GM19240 (cell line): ENCODE data around the gene HES7.
A peak's percentile ranks its signal among the peaks of the same experiment; 100 is the strongest.

ENCODE experiments used
- DNase-seq: peaks from one replicate; pipeline ENCODE4 v3.0.0; 2011; ENCODE audit warnings: low spot score; ENCODE audit not compliant: insufficient read length

HES7 gene

DNA sequence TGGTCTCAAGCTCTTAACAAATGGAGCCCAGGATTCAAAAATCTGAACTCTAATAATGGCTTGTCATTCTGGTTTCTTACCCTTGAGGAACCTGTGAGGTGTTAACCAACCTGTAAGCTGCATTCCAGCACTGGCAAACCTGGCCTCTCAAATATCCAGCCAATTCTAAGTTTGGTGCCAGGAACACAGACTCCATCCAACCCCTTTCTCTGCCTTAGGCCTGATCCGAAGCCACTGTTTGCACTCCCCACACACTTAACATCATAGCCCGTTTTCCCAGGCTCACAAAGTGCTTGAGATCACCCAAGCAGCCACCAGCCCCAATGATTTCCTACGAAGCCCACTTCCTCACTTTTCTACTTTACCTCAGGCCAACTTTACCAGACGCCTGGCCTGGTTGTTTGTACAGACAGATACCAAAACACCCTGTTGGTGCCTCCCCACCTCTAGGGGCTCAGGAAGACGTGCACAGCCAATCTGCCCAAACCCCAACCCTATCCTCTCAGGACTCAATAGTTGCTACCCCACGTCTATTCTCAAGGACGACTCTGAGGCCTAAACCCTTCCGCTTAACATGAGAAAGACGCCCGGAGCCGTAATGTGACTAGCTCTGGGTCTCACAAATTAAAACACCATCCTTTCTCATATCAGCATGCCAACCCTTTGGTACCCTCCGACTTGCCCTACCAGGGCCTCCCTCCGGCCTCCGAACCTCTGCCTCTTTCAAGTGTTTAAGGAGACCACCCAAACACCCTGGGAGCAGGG lies 31.5 kb upstream of the HES7 start:
- DNase-seq: no peak

DNA sequence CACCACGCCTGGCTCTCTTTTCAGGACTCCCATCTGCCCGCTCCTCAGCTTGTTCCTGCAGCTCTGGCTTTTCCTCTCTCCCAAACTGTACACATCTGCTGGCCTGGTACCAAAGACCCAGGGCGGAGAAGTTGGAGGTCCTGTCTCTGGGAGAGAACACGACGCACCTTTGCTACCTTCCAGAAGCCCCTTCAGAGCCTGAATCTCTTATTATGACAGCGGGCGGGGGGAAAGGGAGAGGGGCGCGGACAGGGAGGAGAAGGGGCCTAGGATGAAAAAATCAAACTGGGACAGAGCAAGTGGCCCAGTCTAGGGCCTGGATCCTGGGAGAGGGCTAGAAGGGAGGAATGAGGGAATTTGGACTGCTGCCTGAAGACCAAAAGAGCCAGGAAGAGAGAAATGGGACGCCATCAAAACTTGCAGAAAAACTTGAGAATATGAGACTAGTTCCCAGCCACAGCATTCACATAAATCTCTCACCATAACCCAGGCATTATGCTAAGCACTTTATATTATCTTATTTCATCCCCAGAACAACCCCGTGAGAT lies 30.8 kb upstream of the HES7 start:
- DNase-seq: no peak

DNA sequence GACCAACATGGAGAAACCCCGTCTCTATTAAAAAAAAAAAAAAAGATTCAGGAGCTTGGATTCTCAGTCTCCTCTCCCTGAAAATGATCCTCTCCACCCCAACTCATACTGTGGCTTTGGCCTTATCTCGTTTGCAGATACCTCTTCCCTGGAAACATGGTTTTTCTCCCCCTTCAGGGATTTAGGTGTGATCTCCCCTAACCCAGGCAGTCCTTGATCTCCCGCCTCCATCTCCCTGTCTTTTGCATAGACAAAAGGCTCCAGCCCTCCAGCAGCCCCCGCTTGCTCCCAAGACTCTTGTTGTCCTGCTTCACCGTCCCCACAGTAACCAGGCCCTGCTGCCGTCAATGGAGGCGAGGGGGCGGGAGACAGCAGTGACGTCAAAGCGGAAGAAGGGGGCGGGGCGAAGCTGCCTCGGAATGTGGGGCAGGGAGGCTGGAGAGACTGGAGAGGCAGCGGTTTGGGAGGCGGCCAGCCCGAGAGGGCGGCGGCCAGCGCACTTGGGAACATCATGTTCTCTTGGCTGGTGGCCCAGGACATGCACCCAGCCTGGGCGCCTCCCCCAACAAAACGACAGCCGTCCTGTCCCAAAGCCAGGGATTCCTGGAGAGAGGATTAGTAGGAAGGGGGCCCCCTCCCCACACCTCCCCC lies 30.2 kb upstream of the HES7 start:
- DNase-seq: no peak

DNA sequence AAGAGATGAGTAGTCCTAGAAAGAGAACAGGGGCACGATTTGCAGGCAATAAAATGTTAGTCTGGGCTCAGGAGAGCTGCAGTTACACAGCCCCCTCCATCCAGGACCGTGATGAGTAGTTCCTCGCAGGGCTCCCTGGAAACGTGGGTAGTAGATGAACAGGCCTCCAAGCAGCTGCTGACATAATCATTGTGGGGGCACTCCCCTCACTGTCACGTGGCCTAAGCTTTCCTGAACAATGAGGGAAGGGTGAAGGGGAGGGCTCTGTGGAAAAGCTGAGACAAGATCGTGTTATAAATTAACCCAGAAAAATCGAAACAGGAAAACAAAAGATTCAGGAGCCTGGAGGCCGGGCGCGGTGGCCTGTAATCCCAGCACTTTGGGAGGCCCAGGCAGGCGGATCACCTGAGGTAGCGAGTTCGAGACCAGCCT lies 29.6 kb upstream of the HES7 start:
- no peak for DNase-seq

- no peak for DNase-seq
Measured at GRCh38 chr17:8153031-8153451, 29.1 kb upstream of the HES7 start.

DNA sequence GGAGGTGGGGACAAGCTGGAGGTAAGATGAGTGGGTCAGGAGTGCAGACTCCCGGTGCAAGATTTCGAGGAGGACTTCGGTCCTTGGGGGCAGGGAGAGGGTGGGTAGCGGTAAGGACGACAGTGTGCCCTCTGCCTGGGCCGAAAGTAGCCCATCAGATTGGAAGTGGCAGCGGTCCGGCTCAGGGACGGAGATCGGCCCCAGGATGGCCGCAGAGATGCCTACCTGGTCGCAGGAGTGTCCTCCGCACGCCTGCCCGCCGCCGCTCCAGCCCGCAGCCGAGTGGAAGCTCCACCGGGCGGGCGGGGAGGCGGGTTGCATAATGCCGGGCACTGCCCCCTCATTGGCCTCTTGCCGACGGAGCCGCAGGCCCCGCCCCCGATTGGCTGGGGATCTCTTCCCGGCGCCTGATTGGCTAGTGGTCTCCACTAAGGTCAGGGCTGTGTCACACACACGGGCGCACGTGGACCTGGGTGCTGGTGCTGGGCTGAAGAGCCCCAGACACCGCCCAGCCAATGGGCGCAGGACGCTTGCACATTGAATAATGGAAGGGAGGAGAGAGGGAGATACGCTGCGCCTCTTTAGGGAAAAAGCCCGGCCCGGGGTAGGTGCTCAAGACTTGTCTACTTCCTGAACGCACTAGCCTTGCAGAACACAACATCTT lies 28.3 kb upstream of the HES7 start, which contains the start of gene PER1:
Gene PER1, minus strand, starts transcription at position 293 of the 664 bp plus-strand sequence. CDS start 1,698 bp downstream, outside the sequence.
- peak; percentile 62 for DNase-seq

- no peak for DNase-seq
Measured at GRCh38 chr17:8151641-8152111, 27.8 kb upstream of the HES7 start.

GRCh38 chr17:8151120-8151640 lies 27.3 kb upstream of the HES7 start:
- DNase-seq: peak; percentile 82

GRCh38 chr17:8150194-8151119 lies 26.6 kb upstream of the HES7 start:
- no peak for DNase-seq

- DNase-seq: no peak
Measured at GRCh38 chr17:8149419-8150193, 25.7 kb upstream of the HES7 start.

- DNase-seq: no peak
Measured at GRCh38 chr17:8148560-8148959, 24.7 kb upstream of the HES7 start.

GRCh38 chr17:8147805-8148404 lies 24.0 kb upstream of the HES7 start:
- no peak for DNase-seq

GRCh38 chr17:8147141-8147804 lies 23.4 kb upstream of the HES7 start:
- DNase-seq: no peak

GRCh38 chr17:8146381-8147140 lies 22.7 kb upstream of the HES7 start:
- DNase-seq: no peak

DNA sequence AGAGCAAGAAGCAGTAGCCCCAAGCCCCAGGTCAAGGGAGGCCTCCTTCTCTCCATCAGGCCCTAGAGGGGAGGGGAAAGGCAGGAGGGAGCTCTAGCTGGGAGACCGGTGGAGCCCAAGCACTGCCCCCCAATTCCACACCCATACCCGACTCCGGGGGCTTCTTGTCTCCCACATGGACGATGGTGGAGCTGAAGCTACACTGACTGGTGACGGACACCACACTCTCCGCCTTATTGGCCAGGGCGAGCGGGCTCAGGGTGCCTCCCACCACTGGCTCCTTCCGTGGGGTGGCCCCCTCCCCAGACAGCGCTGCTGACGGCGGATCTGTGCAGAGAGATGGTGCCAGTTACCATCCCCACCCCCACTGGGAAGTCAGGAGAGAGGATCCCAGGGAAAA lies 21.9 kb upstream of the HES7 start:
- no peak for DNase-seq

GRCh38 chr17:8144401-8145231 lies 20.7 kb upstream of the HES7 start:
- DNase-seq: no peak
